Astrocyte (in vitro differentiated cells and primary cell): ENCODE results near the gene PRRX1. TPM values are rescaled to one million over a fixed set of nuclear protein-coding genes. Genes with fewer than 3 reads are reported as not detected.

Experiments used
- DNase-seq: peaks from one replicate; pipeline ENCODE4 v3.0.0-alpha.2; 2010; ENCODE audit warnings: low read depth
- FAIRE-seq: peaks from 2 replicates; lab custom pipeline; 2011; peaks lifted over from hg19 to GRCh38; lab: Jason Lieb, UNC
- H2AFZ ChIP-seq: 2 replicates; pipeline ENCODE4 v1.6.0; 2012; ENCODE audit warnings: low read depth, low read length, inconsistent platforms
- H3K27ac ChIP-seq: 2 replicates; pipeline ENCODE4 v1.5.1; 2011; ENCODE audit warnings: low read depth, low read length, inconsistent platforms
- H3K27me3 ChIP-seq: 2 replicates; pipeline ENCODE4 v1.6.0; 2011; ENCODE audit warnings: low read length, inconsistent platforms; ENCODE audit not compliant: insufficient read depth
- H3K36me3 ChIP-seq: 2 replicates; pipeline ENCODE4 v1.5.1; 2011; ENCODE audit warnings: low read length, inconsistent platforms; ENCODE audit not compliant: insufficient read depth
- H3K4me1 ChIP-seq: 2 replicates; pipeline ENCODE4 v1.5.1; 2011; ENCODE audit warnings: low read length, inconsistent platforms; ENCODE audit not compliant: insufficient read depth
- H3K4me2 ChIP-seq: 2 replicates; pipeline ENCODE4 v1.6.0; 2012; ENCODE audit warnings: low read length, inconsistent platforms
- H3K4me3 ChIP-seq: 2 replicates; pipeline ENCODE4 v1.5.1; 2011; ENCODE audit warnings: low read depth, mild to moderate bottlenecking, low read length, inconsistent platforms; ENCODE audit not compliant: insufficient read depth
- H3K79me2 ChIP-seq: 2 replicates; pipeline ENCODE4 v1.6.0; 2012; ENCODE audit warnings: mild to moderate bottlenecking, low read length, inconsistent platforms; ENCODE audit not compliant: insufficient read depth
- H3K9ac ChIP-seq: 2 replicates; pipeline ENCODE4 v1.6.0; 2012; ENCODE audit warnings: mild to moderate bottlenecking, low read length, inconsistent platforms
- H3K9me3 ChIP-seq: 2 replicates; pipeline ENCODE4 v1.5.1; 2012; ENCODE audit warnings: low read depth, mild to moderate bottlenecking, low read length, inconsistent platforms; ENCODE audit not compliant: insufficient read depth
- H4K20me1 ChIP-seq: 2 replicates; pipeline ENCODE4 v1.6.0; 2012; ENCODE audit warnings: low read length, inconsistent platforms; ENCODE audit not compliant: insufficient read depth
- H3K27ac Mint-ChIP-seq: one replicate; pipeline ENCODE4 v1.8.0; 2021; ENCODE audit warnings: mild to moderate bottlenecking, mixed read lengths; ENCODE audit not compliant: unreplicated experiment
- H3K27me3 Mint-ChIP-seq: one replicate; pipeline ENCODE4 v1.8.0; 2021; ENCODE audit warnings: low read depth, mixed read lengths; ENCODE audit not compliant: unreplicated experiment
- H3K36me3 Mint-ChIP-seq: one replicate; pipeline ENCODE4 v1.8.0; 2021; ENCODE audit warnings: low read depth, mixed read lengths; ENCODE audit not compliant: unreplicated experiment
- H3K4me1 Mint-ChIP-seq: one replicate; pipeline ENCODE4 v1.8.0; 2021; ENCODE audit warnings: low read depth, mixed read lengths; ENCODE audit not compliant: unreplicated experiment
- H3K4me3 Mint-ChIP-seq: one replicate; pipeline ENCODE4 v1.8.0; 2021; ENCODE audit warnings: mild to moderate bottlenecking, moderate library complexity, mixed read lengths; ENCODE audit not compliant: unreplicated experiment
- H3K9me3 Mint-ChIP-seq: one replicate; pipeline ENCODE4 v1.8.0; 2021; ENCODE audit warnings: mild to moderate bottlenecking, mixed read lengths; ENCODE audit not compliant: unreplicated experiment
- EZH2 ChIP-seq: IDR thresholded peaks from 2 replicates; pipeline ENCODE4 v1.6.1; 2012; ENCODE audit warnings: mild to moderate bottlenecking, low read length, inconsistent platforms; ENCODE audit not compliant: insufficient read depth
- total RNA-seq: library from RNA; stranded (reverse); gene quantifications from 2 replicates; pipeline ENCODE4 v1.2.1, GENCODE V29; 2021
- TF ChIP-seq, protein P1 (sequence below): IDR thresholded peaks from 2 replicates; pipeline ENCODE4 v1.5.1; 2011; ENCODE audit warnings: low read depth, mild to moderate bottlenecking, inconsistent platforms, low read length, moderate library complexity; ENCODE audit not compliant: insufficient read depth

The PRRX1 gene
- total RNA-seq, 1 donor from 2014 or later: 1.3 TPM

GRCh38 chr1:170749959-170750358 is 86.0 kb downstream of the PRRX1 start:
- no peaks in the 10 kb centered on the region for H3K27me3 Mint-ChIP-seq
- Histone ChIP-seq H3K27me3 (no peaks in the 10 kb centered on the region), H4K20me1 (no peaks in the 10 kb centered on the region), H3K4me3 (no peak overlapping the region), H3K79me2 (no peaks in the 10 kb centered on the region), H3K4me2 (no peak overlapping the region), H3K9me3 (no peaks in the 10 kb centered on the region), H2AFZ (no peak overlapping the region), H3K36me3 (no peaks in the 10 kb centered on the region), H3K27ac (no peak overlapping the region), H3K4me1 (no peaks in the 10 kb centered on the region), H3K9ac (no peak overlapping the region)
- no peak overlapping the region for H3K27ac Mint-ChIP-seq
- DNase-seq (no peak), FAIRE-seq (no peak)
- TF ChIP-seq, protein P1, sequence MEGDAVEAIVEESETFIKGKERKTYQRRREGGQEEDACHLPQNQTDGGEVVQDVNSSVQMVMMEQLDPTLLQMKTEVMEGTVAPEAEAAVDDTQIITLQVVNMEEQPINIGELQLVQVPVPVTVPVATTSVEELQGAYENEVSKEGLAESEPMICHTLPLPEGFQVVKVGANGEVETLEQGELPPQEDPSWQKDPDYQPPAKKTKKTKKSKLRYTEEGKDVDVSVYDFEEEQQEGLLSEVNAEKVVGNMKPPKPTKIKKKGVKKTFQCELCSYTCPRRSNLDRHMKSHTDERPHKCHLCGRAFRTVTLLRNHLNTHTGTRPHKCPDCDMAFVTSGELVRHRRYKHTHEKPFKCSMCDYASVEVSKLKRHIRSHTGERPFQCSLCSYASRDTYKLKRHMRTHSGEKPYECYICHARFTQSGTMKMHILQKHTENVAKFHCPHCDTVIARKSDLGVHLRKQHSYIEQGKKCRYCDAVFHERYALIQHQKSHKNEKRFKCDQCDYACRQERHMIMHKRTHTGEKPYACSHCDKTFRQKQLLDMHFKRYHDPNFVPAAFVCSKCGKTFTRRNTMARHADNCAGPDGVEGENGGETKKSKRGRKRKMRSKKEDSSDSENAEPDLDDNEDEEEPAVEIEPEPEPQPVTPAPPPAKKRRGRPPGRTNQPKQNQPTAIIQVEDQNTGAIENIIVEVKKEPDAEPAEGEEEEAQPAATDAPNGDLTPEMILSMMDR: no peak
- TF ChIP-seq EZH2: no peak
- no peak overlapping the region for H3K4me3 Mint-ChIP-seq
- no peaks in the 10 kb centered on the region for H3K9me3 Mint-ChIP-seq
- peaks cover 6% of the 10 kb centered on the region for H3K4me1 Mint-ChIP-seq
- H3K36me3 Mint-ChIP-seq: no peaks in the 10 kb centered on the region

GRCh38 chr1:170755795-170756194 is 91.9 kb downstream of the PRRX1 start:
- H3K4me2 ChIP-seq: no peak overlapping the region
- no peaks in the 10 kb centered on the region for H3K4me1 ChIP-seq
- H3K9ac ChIP-seq: no peak overlapping the region
- Mint-ChIP-seq H3K4me1 (no peaks in the 10 kb centered on the region), H3K27me3 (no peaks in the 10 kb centered on the region), H3K27ac (no peak overlapping the region), H3K4me3 (no peak overlapping the region), H3K9me3 (no peaks in the 10 kb centered on the region), H3K36me3 (no peaks in the 10 kb centered on the region)
- no peak for DNase-seq
- no peak overlapping the region for H2AFZ ChIP-seq
- no peaks in the 10 kb centered on the region for H3K9me3 ChIP-seq
- FAIRE-seq: no peak
- H3K79me2 ChIP-seq: no peaks in the 10 kb centered on the region
- no peaks in the 10 kb centered on the region for H3K27me3 ChIP-seq
- H4K20me1 ChIP-seq: no peaks in the 10 kb centered on the region
- H3K27ac ChIP-seq: no peak overlapping the region
- no peaks in the 10 kb centered on the region for H3K36me3 ChIP-seq
- TF ChIP-seq, protein P1: no peak
- no peak for TF ChIP-seq EZH2
- no peak overlapping the region for H3K4me3 ChIP-seq

DNA sequence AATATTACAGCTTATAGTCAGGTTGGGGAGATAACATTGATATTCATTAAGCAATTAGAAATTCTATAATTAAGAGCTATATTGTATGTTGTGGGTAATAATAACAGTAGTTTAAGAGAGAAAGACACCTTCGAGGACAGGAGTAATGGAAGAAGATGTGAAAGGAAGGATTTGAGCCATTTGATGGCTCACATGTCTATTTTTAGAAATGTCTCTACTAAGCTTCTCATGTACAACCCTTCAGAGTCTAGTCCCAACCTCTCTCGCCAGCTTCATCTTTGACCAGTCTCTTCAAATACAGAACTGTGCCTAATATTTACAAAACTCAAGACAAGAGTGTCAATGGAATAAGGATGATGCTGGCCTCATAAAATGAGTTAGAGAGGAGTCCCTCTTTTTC is 95.1 kb downstream of the PRRX1 start:
- Histone ChIP-seq H3K4me2 (no peak overlapping the region), H3K27me3 (no peaks in the 10 kb centered on the region), H3K9me3 (no peaks in the 10 kb centered on the region), H2AFZ (no peak overlapping the region), H3K27ac (no peak overlapping the region), H3K36me3 (no peaks in the 10 kb centered on the region), H3K4me1 (no peaks in the 10 kb centered on the region), H3K4me3 (no peak overlapping the region), H3K9ac (no peak overlapping the region), H3K79me2 (no peaks in the 10 kb centered on the region), H4K20me1 (no peaks in the 10 kb centered on the region)
- Mint-ChIP-seq H3K4me3 (no peak overlapping the region), H3K27me3 (no peaks in the 10 kb centered on the region), H3K9me3 (peaks cover 4% of the 10 kb centered on the region), H3K36me3 (no peaks in the 10 kb centered on the region), H3K4me1 (no peaks in the 10 kb centered on the region), H3K27ac (no peak overlapping the region)
- FAIRE-seq (no peak), DNase-seq (no peak)
- TF ChIP-seq, protein P1: no peak
- TF ChIP-seq EZH2: no peak
